ENCODE data around the gene P2RX7.

The P2RX7 gene

DNA sequence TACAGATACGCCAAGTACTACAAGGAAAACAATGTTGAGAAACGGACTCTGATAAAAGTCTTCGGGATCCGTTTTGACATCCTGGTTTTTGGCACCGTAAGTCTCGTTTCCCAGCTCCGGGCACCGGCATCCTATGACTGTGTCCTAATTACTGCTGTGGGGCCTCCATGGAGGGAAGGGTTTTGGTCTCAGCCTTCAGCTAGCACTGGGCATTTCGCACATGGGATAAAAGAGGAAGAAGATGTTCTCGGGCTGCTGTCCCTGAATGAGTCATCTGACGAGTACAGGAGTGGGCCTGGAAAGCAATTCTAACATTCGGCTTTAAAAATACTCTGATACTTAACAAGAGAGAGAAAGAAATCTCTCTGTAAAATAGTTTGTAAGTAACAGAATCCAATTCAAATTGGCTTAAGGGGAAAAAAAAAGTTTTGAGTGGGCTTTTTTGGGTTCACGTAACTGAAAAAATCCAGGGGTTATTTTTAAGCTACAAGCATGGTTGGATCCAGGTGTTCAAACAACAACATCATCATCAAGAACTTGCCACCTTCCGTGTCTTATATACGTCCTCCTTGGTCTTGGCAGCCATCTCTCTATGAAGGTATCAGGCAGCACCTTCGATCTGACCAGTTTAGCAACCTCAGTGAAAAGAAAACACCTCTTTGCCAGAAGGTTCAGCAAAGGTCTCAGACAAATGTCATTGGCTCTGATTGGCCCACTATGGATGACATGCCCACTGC is 42.9 kb downstream of the P2RX7 start:
- Mint-ChIP-seq H3K36me3 (ENCODE audit: low read depth) (no peaks in the 10 kb centered on the region), H3K27ac (peak overlapping the region; percentile 81), H3K9me3 (no peaks in the 10 kb centered on the region), H3K27me3 (ENCODE audit: low read depth, poor library complexity) (peaks cover 9% of the 10 kb centered on the region), H3K4me3 (no peak overlapping the region), H3K4me1 (peaks cover 32% of the 10 kb centered on the region)
- TF ChIP-seq, protein P1, sequence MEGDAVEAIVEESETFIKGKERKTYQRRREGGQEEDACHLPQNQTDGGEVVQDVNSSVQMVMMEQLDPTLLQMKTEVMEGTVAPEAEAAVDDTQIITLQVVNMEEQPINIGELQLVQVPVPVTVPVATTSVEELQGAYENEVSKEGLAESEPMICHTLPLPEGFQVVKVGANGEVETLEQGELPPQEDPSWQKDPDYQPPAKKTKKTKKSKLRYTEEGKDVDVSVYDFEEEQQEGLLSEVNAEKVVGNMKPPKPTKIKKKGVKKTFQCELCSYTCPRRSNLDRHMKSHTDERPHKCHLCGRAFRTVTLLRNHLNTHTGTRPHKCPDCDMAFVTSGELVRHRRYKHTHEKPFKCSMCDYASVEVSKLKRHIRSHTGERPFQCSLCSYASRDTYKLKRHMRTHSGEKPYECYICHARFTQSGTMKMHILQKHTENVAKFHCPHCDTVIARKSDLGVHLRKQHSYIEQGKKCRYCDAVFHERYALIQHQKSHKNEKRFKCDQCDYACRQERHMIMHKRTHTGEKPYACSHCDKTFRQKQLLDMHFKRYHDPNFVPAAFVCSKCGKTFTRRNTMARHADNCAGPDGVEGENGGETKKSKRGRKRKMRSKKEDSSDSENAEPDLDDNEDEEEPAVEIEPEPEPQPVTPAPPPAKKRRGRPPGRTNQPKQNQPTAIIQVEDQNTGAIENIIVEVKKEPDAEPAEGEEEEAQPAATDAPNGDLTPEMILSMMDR (IDR thresholded peaks at IDR 0.05), result no peak
- no peak for DNase-seq

- H3K27ac Mint-ChIP-seq, result no peak overlapping the region
- DNase-seq, result no peak
- TF ChIP-seq, protein P1 (IDR thresholded peaks at IDR 0.05), result no peak
- peaks cover 6% of the 10 kb centered on the region for H3K27me3 Mint-ChIP-seq (ENCODE audit: low read depth, poor library complexity)
- H3K36me3 Mint-ChIP-seq (ENCODE audit: low read depth), result no peaks in the 10 kb centered on the region
- peaks cover 24% of the 10 kb centered on the region for H3K4me1 Mint-ChIP-seq
- no peaks in the 10 kb centered on the region for H3K9me3 Mint-ChIP-seq
- H3K4me3 Mint-ChIP-seq, result no peak overlapping the region
Measured at GRCh38 chr12:121176826-121177529, 44.3 kb downstream of the P2RX7 start.

GRCh38 chr12:121181181-121181580 is 48.5 kb downstream of the P2RX7 start:
- TF ChIP-seq, protein P1 (IDR thresholded peaks at IDR 0.05), result no peak
- no peaks in the 10 kb centered on the region for H3K9me3 Mint-ChIP-seq
- H3K27me3 Mint-ChIP-seq (ENCODE audit: low read depth, poor library complexity), result no peaks in the 10 kb centered on the region
- H3K36me3 Mint-ChIP-seq (ENCODE audit: low read depth), result no peaks in the 10 kb centered on the region
- H3K4me1 Mint-ChIP-seq, result peaks cover 2% of the 10 kb centered on the region
- no peak overlapping the region for H3K4me3 Mint-ChIP-seq
- no peak for DNase-seq
- no peak overlapping the region for H3K27ac Mint-ChIP-seq

GRCh38 chr12:121182222-121182893 is 49.7 kb downstream of the P2RX7 start:
- Mint-ChIP-seq H3K4me3 (no peak overlapping the region), H3K4me1 (no peaks in the 10 kb centered on the region), H3K36me3 (ENCODE audit: low read depth) (no peaks in the 10 kb centered on the region), H3K9me3 (no peaks in the 10 kb centered on the region), H3K27ac (no peak overlapping the region), H3K27me3 (ENCODE audit: low read depth, poor library complexity) (no peaks in the 10 kb centered on the region)
- TF ChIP-seq, protein P1 (IDR thresholded peaks at IDR 0.05), result no peak
- DNase-seq, result no peak

DNA sequence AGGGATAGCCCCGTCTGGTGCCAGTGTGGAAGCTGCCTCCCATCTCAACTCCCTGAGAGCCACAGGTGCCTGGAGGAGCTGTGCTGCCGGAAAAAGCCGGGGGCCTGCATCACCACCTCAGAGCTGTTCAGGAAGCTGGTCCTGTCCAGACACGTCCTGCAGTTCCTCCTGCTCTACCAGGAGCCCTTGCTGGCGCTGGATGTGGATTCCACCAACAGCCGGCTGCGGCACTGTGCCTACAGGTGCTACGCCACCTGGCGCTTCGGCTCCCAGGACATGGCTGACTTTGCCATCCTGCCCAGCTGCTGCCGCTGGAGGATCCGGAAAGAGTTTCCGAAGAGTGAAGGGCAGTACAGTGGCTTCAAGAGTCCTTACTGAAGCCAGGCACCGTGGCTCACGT is 51.7 kb downstream of the P2RX7 start:
- Mint-ChIP-seq H3K9me3 (no peaks in the 10 kb centered on the region), H3K4me3 (no peak overlapping the region), H3K27ac (no peak overlapping the region), H3K27me3 (ENCODE audit: low read depth, poor library complexity) (no peaks in the 10 kb centered on the region), H3K36me3 (ENCODE audit: low read depth) (no peaks in the 10 kb centered on the region), H3K4me1 (no peaks in the 10 kb centered on the region)
- DNase-seq, result no peak
- TF ChIP-seq, protein P1 (IDR thresholded peaks at IDR 0.05), result no peak
